ENCODE data around the gene MED26.
"Not testable (repeated sequence)": the region's sequence is repeated elsewhere in the genome, so short reads cannot be mapped to it uniquely, and the experiment has no call there.

Gene MED26

DNA sequence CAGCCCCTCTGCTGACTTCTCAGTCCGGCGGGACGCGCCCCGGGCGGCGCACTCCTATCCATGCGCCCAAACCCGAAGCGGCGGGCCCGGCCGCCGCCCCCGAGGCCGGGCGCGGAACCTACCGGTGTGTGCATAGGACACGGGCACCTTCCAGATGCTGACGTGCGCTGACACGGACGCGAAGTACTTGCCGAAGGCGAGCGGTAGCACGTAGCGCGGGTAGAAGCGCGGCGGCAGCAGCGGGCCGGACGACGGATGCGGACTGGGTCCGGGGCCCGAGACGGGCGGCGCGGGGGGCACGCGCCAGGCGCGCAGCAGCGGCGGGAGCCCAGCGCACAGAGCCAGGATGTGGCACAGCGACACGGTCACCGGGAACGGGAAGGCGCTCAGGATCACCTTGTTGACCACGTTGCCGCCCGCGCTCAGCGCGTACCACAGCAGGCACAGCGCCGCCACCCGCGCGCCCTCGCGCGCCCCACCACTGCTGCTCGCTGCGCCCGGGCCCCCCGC is 56.1 kb downstream of the MED26 start:
- peak; percentile 21 for DNase-seq

DNA sequence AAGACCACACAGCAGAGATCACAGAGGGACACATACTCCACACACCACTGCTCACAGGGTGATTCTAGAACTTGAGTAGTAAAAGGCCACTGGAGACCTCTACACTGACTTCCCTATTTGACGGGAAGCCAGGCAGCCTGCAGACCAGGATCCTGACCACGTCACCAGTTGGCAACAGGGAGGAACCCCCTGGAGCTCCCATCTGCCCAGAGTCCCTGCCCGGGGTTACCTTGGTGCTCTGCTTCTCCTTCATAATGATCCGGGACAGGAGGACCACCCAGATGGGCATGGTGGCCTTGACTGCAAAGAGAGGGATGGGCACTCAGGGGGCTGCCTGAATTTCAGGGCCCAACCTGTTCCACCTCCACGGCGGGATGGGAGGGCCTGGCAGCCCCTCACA is 56.7 kb downstream of the MED26 start:
- peak; percentile 63 for DNase-seq

DNA sequence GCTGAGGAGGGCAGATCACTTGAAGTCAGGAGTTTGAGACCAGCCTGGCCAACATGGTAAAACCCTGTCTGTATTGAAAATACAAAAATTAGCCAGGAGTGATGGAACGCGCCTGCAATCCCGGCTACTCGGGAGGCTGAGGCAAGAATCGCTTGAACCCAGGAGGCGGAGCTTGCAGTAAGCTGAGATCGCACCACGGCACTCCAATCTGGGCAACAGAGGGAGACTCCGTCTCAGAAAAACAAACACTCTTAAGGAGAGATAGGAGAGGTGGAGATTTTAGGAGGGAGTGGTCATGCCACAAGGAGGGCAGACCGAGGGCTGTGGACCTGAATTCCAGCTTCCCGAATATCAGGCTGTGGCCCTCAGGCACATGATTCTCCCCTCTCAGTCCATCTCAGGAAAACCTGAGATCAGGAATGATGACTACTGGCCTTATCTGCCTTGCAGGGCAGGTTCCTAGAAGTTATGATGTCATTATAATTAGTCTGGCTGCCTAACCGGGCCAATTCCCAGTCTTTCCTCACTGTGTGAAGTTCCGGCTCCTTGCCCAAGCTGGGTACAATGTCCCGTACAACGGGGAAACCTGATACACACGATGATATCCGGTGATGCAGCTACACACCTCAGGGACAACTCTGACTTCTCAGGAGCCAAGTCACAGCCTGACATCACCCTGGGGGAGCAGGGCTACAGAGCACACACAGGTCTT is 58.2 kb downstream of the MED26 start:
- no peak for DNase-seq

GRCh38 chr19:16566702-16567101 is 61.3 kb downstream of the MED26 start:
- DNase-seq: no peak

GRCh38 chr19:16566161-16566560 is 61.8 kb downstream of the MED26 start:
- DNase-seq: no peak

DNA sequence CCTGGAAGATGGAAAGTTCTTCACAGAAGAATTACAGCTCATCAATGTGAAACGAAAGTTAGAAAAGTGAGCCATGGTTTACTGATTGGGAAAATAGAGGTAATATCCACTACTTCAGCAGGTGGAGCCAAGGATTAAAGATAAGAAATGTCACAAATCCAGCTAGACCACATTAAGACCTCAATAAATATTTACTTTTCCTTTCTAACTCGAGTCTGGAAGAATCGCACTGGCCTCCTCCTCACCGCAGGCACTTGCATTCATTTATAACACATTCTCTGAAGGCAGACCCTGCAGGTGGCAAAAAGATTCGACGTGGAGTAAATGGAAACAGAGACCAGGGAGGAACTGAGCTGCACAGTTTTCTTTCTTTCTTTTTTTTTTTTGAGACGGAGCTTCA is 63.2 kb downstream of the MED26 start:
- DNase-seq: no peak

- DNase-seq: no peak
Measured at GRCh38 chr19:16562608-16563025, 65.4 kb downstream of the MED26 start.

DNA sequence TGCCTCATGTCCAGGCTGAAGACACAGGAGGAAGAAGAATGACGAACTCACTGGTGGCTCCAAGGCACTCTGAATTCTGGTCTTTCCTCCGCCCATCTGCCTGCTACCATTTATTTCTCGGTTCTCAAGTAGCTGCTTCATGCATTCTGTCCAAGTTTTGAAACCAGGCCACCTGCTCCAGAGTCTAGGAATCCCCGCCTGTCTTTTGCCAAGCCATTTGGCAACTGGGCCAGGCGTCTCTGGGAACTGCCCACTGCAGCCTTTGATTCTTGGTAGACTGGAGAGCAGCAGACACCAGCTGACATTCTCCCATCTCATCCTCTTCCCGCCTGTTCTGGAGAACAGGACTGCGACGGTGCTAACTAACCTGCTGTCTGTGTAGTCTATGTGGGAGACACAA is 66.6 kb downstream of the MED26 start:
- DNase-seq: no peak

GRCh38 chr19:16559780-16560276 is 68.2 kb downstream of the MED26 start:
- no peak for DNase-seq

GRCh38 chr19:16554776-16555175 is 73.2 kb downstream of the MED26 start:
- DNase-seq: no peak

- DNase-seq: not testable (repeated sequence)
Measured at GRCh38 chr19:16551902-16552301, 76.1 kb downstream of the MED26 start.

- DNase-seq: no peak
Measured at GRCh38 chr19:16548956-16549355, 79.0 kb downstream of the MED26 start.

- no peak for DNase-seq
Measured at GRCh38 chr19:16544473-16545231, 83.4 kb downstream of the MED26 start.

- not testable (repeated sequence) for DNase-seq
Measured at GRCh38 chr19:16543734-16544133, 84.3 kb downstream of the MED26 start.

DNA sequence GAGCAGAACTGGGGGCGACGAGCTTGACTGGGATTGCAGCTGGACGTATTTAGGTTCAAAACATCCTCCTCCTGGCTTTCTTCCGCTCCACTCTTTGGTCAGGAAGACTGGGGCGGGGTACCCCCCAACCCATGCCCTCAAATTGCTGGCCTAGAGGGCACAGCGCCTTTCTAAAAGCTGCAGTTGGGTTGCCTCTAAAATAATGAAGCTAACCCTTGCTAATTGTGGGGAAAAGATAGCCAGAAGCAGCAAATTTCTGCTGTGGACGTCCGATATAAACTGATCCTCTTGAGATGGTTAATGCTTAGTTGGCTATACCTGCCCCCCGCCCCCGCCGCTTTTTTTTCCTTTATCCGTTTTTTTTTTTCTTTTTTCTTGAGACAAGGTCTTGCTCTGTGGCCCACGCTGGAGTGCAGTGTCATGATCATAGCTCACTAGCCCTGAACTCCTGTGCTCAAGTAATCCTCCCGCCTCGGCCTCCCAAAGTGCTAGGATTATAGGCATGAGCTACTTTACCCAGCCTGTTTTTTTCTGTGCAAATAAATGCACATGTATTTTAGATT is 85.0 kb downstream of the MED26 start:
- peak; percentile 20 for DNase-seq

- peak; percentile 99 for DNase-seq
Measured at GRCh38 chr19:16542045-16542909, 85.7 kb downstream of the MED26 start, which contains the start of gene CHERP. Gene CHERP, minus strand, starts transcription at chr19:16542437. Its CDS starts 59 bp downstream, at chr19:16542378.

- DNase-seq: peak; percentile 9
Measured at GRCh38 chr19:16541526-16542044, 86.4 kb downstream of the MED26 start.

DNA sequence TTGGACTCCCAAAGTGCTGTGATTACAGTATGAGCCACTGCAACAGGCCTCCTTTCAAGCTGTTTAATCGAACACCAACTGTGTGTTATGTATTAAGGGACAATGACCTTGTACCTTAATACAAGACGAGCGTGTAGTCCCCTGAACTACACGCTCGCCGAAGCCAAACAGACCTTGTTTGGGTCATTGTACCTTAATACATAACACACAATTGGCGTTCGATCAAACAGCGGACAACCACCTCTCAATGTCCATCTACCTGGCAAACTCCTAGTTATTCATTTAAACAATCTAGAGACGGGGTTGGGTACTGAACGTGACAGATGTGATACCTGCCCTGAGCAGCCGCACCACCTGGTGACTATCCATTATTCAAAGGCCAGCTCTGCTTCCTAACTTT is 87.1 kb downstream of the MED26 start:
- DNase-seq: no peak

GRCh38 chr19:16537111-16537510 is 90.9 kb downstream of the MED26 start:
- DNase-seq: no peak

DNA sequence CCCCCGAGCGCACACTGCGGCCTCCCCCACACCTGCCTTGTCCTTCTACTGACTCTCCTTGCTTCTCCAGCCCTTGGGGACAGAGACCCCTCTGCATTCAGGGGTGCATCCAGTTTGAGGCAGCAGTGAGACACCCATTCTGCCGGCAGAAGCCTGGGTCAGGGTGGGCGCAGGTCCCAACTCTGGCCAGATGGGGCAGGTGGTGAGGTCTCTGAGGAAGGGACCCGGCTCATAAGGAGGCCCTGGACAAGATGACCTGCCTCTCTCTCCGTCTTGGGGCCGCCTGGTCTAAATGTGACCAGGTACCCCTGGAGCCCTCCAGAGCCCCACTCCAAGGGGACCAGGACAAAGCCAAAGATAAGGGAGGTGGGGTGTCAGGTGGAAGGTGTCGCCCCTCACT is 91.9 kb downstream of the MED26 start:
- no peak for DNase-seq

DNA sequence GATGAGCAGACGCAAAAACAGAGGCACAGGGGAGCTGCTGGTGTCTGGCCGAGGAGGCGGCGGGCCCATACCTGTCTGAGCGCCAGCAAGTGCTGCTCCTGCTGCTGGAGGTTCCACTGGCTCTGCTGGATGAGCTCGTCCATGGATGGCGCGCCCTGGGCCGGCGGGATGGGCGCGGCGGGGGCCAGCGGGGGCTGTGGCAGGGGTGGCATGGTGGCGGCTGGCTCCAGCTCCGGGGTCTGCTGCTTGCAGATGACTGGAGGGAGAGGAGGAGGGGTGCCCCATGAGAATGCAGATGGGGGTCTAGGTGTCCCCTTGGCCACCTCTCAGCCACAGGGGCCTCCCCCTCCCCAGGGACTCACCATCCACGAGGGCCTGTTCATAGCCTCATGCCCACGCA is 92.6 kb downstream of the MED26 start:
- DNase-seq: no peak

Measured in suppressor macrophage treated with lipopolysaccharide for 4 hours (primary cell).